Left renal pelvis (tissue), 4 donors: ENCODE results near the gene THADA. TPM values are rescaled to one million over a fixed set of nuclear protein-coding genes. Genes with fewer than 3 reads are reported as not detected.
"Not testable (repeated sequence)": the region's sequence is repeated elsewhere in the genome, so short reads cannot be mapped to it uniquely, and the experiment has no call there.

Experiments
- DNase-seq, 4 donors: peaks; one replicate each; pipeline ENCODE4 v3.0.0-alpha.2; 2013; ENCODE audit warnings: low read depth in 4 of 4, low spot score in 3 of 4
- polyA plus RNA-seq, 4 donors: library from polyadenylated mRNA; unstranded; fragments of 120-200 nt; gene quantifications; one replicate each; pipeline ENCODE4 v1.2.1, GENCODE V29; 2013; ENCODE audit not compliant: insufficient read length in 4 of 4

Gene THADA
- 10 to 100 TPM; 19.9 to 38.6 (median 33.6) TPM for polyA plus RNA-seq

- DNase-seq: peak; percentile 98 to 99 (median 98)
These were observed at the start of gene THADA for GRCh38 chr2:43595603-43596412. Gene THADA (minus strand): TSS chr2:43596038. CDS start chr2:43592392, 3,646 bp downstream.

GRCh38 chr2:43643680-43644079 is 47.8 kb upstream of the THADA start:
- DNase-seq: no peak

GRCh38 chr2:43642363-43642762 is 46.5 kb upstream of the THADA start:
- DNase-seq: no peak

DNA sequence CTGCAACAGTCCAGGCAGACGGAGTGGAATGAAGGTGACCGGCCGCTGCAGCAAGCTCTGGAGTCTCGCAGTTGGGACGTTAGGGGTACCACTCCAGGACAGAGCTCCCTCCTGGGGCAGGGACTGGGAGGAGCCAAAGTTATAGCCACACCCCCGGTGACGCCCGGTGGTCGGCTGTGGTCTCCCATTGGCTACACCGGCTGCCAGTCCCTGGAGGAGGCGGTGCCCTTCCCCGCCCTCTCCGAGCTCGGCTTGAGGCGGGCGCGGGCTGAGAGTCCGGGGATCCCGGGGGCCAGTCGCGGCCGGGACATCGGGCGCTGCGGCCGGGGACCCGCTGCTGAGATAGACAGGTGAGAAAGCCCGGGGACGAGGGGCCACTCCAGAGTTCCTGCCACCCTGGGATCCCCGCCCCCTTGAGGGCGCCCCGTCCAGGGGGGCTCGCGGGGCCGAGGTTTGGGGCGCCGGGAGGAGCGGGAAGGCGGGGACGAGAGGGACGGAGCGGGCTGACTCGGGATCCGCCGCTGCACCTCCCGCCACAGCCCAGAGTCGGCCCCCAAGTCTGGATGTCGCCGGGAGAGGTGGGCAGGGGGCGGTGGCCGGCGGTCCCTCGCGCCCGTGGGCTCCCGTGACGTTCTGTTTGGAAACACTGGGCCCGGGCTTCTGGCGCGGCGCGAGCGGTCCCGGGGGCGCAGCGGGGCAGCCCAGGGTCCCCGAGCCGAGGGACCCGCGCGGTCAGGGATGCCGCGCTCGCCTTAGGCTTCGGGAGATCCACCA is 41.4 kb upstream of the THADA start, which contains the start of gene PLEKHH2:
TSS of gene PLEKHH2 (plus strand) at position 231 of the 774 bp plus-strand sequence. CDS start 7,414 bp downstream, outside the sequence.
- peak; percentile 78 to 86 (median 80) for DNase-seq

DNA sequence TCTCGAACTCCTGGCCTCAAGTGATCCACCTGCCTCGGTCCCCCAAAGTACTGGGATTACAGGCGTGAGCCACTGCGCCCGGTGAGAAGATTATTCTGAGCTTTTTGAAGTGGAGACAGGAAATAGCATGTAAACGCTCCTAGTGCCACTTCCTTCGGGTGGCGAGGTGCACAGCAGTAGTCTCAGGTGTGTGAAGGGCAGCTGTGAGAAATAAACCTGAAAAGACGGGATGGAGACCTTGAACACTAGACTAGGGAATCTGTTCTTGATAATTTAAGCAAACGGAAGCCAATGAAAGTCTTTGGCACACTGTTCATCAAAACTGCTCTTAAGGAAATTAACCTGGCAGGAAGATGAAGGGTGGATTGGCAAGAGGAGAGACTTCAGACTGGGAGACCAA is 40.8 kb upstream of the THADA start:
- DNase-seq: peak in 1 of 4 donors; percentile 5

- DNase-seq: not testable (repeated sequence)
These were observed 40.3 kb upstream of the THADA start for GRCh38 chr2:43636153-43636552.

- DNase-seq: peak in 3 of 4 donors; percentile 33 to 51 (median 47)
These were observed 38.9 kb upstream of the THADA start for GRCh38 chr2:43634604-43635306.

DNA sequence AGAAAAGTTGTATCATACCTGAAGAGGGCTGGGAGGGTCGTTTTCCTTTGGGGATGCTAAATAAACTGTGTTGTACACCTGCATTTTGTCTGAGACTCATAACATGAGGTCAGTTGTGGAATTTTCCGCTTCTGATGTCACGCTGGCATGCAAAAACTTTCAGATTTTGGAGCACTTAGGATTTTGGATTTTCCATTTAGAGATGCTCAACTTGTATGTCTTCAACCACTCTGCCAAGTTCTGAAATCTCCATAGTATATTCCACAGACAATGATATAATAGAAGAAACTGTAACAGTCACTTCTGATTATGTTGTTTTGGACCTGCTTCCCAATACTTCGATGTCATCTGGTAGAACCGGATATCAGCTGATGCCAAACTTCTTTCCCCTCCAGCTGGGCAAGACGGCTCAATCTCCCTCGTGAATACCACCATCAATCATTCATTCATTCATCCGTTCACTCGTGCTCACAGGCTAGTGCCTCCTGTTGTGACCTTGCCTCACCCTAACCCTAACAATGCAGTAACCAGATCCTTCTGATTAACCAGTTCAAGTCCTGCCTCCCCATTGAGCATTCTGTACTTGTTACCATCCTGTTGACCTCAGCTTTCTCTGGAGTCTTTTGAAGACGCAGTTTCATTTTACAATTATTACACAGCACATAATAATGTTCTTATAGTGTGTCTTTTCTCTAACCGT is 35.9 kb upstream of the THADA start:
- DNase-seq: no peak

- no peak for DNase-seq
These were observed 27.2 kb upstream of the THADA start for GRCh38 chr2:43622931-43623451.

GRCh38 chr2:43619511-43619910 is 23.7 kb upstream of the THADA start:
- no peak for DNase-seq

GRCh38 chr2:43616967-43617680 is 21.3 kb upstream of the THADA start:
- DNase-seq: no peak

DNA sequence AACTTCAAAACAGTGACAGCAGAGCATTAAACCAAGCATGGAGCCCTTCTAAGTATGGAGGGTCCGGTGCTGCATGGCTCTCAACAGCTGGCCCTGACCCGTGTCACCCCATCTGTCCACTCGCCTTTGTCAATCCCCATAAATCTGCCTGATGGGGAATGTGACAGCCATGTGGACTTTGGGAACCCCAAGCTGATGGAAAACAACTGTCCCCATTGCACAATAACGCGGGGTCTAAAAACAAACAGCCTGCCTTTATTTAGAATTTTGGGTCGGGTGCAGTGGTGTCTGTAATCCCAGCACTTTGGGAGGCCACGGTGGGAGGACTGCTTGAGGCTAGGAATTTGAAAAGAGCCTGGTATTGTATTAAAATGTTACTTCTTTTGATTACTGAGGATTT is 17.1 kb upstream of the THADA start:
- no peak for DNase-seq

GRCh38 chr2:43611987-43612894 is 16.4 kb upstream of the THADA start:
- peak in 3 of 4 donors; percentile 68 to 73 (median 70) for DNase-seq

DNA sequence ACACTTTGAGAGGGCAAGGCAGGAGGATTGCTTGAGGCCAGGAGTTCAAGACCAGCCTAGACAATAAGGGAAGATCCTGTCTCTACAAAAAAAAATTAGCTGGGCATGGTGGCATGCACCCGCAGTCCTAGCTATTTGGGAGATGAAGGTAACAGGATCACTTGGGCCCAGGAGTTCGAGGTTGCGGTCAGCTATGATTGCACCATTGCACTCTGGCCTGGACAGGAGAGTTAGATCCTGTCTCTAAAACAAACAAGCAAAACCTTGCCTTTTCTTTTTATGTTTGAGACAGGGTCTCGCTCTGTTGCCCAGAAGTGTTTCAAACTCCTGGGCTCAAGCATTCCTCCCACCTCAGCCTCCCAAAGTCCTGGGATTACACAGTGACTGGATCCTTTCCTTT is 14.5 kb upstream of the THADA start:
- no peak for DNase-seq

- peak in 1 of 4 donors; percentile 47 for DNase-seq
These were observed 13.6 kb upstream of the THADA start for GRCh38 chr2:43609290-43609918.

DNA sequence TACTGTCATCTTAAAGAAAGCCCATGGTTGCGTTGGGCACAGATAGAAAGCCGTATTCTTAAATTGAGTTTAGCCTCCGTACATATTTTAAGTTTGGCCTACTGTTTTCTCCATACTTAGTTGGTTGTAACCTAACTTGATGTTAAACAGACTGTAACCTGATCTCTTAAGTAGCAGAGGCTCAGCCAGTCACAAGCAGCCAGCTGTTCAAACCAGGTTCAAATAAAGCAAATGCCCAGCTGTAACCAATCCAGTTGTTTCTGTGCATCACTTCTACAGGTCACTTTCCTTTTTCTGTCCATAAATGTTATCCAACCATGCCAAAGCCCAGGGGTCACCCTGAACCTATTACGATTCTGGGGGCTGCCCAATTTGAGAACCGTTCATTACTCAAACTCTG is 10.0 kb upstream of the THADA start:
- DNase-seq: no peak

DNA sequence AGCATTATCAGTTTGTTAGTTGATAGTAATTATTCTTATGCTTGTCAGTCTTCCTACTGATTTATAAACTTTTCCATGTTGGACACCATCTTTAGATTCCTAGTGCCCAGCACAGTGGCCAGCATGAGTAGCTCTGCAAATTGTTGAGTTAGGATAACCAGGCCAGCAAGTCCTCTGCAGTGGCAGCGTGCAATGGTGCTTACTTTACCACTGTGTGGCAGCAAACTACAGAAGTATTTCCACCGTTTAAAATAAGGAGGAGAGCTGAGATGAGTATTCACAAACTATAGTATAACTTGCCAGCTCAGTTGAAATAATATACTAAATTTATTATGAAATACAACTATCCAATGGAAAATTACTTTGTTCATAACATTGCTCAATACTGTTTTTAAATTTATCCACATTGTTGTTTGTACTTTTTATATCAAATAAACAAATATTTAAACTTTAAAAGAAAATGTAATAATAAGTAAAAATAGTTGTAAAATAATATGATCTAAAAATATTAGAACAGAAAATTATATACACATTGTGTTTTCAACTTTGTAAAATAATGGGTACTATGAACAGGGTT is 9.3 kb upstream of the THADA start:
- DNase-seq: peak in 1 of 4 donors; percentile 17
